IMR-90 (cell line): ENCODE results near the gene CC2D2A. TPM values are rescaled to one million over a fixed set of nuclear protein-coding genes. Genes with fewer than 3 reads are reported as not detected.

Experiments used
- ATAC-seq: fragments of 200-7000 bp; cut with Tn5 transposase; 2 replicates; pipeline ENCODE4 v1.9.1; 2020; ENCODE audit warnings: low read depth, mild to moderate bottlenecking, moderate library complexity
- BruUV-seq: library from RNA; stranded (reverse); fragments of 400-500 nt; replicated peaks from 2 replicates; lab custom pipeline; 2021; lab: Mats Ljungman, UMichigan
- CTCF ChIA-PET: fragments of 300-600 bp; formaldehyde crosslinking; extraction: SDS; loops from one replicate; lab custom pipeline; 2021; ENCODE audit warnings: antibody characterized with exemption; lab: Yijun Ruan, JAX
- POLR2A ChIA-PET: fragments of 300-600 bp; sonication (Branson Sonifier 250); formaldehyde crosslinking; loops from one replicate; lab custom pipeline; 2022; ENCODE audit warnings: antibody characterized with exemption; ENCODE audit not compliant: unreplicated experiment; lab: Charles Lee
- DNase-seq: peaks from one replicate; pipeline ENCODE4 v3.0.0; 2013
- H2AFZ ChIP-seq: replicated peaks from 2 replicates; pipeline ENCODE3; 2013; ENCODE audit warnings: low read length, mild to moderate bottlenecking; ENCODE audit not compliant: poor library complexity
- H2AK5ac ChIP-seq: 2 replicates; pipeline ENCODE4 v1.6.1; 2013; ENCODE audit warnings: low read depth, low read length, inconsistent platforms
- H2AK9ac ChIP-seq: replicated peaks from 2 replicates; pipeline ENCODE3; 2013; ENCODE audit warnings: mild to moderate bottlenecking, low read depth, low read length, moderate library complexity; ENCODE audit not compliant: poor library complexity
- H2BK120ac ChIP-seq: 2 replicates; pipeline ENCODE4 v1.6.1; 2013; ENCODE audit warnings: low read depth, low read length, inconsistent platforms
- H2BK15ac ChIP-seq: 3 replicates; pipeline ENCODE4 v1.6.1; 2013; ENCODE audit warnings: low read depth, low read length, inconsistent platforms
- H2BK20ac ChIP-seq: 2 replicates; pipeline ENCODE4 v1.6.1; 2013; ENCODE audit warnings: low read depth, mild to moderate bottlenecking, inconsistent platforms, low read length, moderate library complexity
- H2BK5ac ChIP-seq: 2 replicates; pipeline ENCODE4 v1.6.1; 2013; ENCODE audit warnings: mild to moderate bottlenecking, low read depth, low read length, inconsistent platforms; ENCODE audit not compliant: poor library complexity, severe bottlenecking
- H3K14ac ChIP-seq: replicated peaks from 2 replicates; pipeline ENCODE4 v1.6.1; 2013; ENCODE audit warnings: low read depth, low read length, inconsistent platforms
- H3K18ac ChIP-seq: 2 replicates; pipeline ENCODE4 v1.6.1; 2013; ENCODE audit warnings: low read depth, low read length, control low read depth
- H3K23ac ChIP-seq: 2 replicates; pipeline ENCODE4 v1.6.1; 2013; ENCODE audit warnings: low read depth, low read length, inconsistent platforms
- H3K27ac ChIP-seq: 2 replicates; pipeline ENCODE4 v1.5.1; 2013; ENCODE audit warnings: mild to moderate bottlenecking, control low read depth, low read length; ENCODE audit not compliant: insufficient read depth
- H3K27me3 ChIP-seq: 2 replicates; pipeline ENCODE4 v1.6.1; 2013; ENCODE audit warnings: low read length; ENCODE audit not compliant: control insufficient read depth, insufficient read depth
- H3K36me3 ChIP-seq: 2 replicates; pipeline ENCODE4 v1.6.1; 2013; ENCODE audit warnings: low read length, mixed read lengths; ENCODE audit not compliant: control insufficient read depth, insufficient read depth
- H3K4ac ChIP-seq: 2 replicates; pipeline ENCODE4 v1.6.1; 2013; ENCODE audit warnings: low read depth, low read length, inconsistent platforms
- H3K4me1 ChIP-seq: 2 replicates; pipeline ENCODE4 v1.6.1; 2013; ENCODE audit warnings: low read length, mixed read lengths; ENCODE audit not compliant: control insufficient read depth, insufficient read depth
- H3K4me2 ChIP-seq: 2 replicates; pipeline ENCODE4 v1.6.1; 2013; ENCODE audit warnings: low read depth, mild to moderate bottlenecking, control low read depth, low read length, moderate library complexity
- H3K4me3 ChIP-seq: 2 replicates; pipeline ENCODE4 v1.5.1; 2013; ENCODE audit warnings: low read depth, mild to moderate bottlenecking, control low read depth, low read length, moderate library complexity; ENCODE audit not compliant: insufficient read depth
- H3K56ac ChIP-seq: 2 replicates; pipeline ENCODE4 v1.6.1; 2013; ENCODE audit warnings: low read length, inconsistent platforms; ENCODE audit not compliant: insufficient read depth; ENCODE audit errors: extremely low read depth
- H3K79me1 ChIP-seq, 2 experiments: 2 replicates each; pipeline ENCODE4 v1.6.1; 2013; ENCODE audit warnings: low read length in 2 of 2, inconsistent platforms in 1 of 2, low read depth in 1 of 2
- H3K9ac ChIP-seq: 2 replicates; pipeline ENCODE4 v1.6.1; 2013; ENCODE audit warnings: low read depth, low read length, control low read depth
- H3K9me1 ChIP-seq: 2 replicates; pipeline ENCODE4 v1.6.1; 2013; ENCODE audit warnings: low read length, inconsistent platforms; ENCODE audit not compliant: insufficient read depth
- H3K9me3 ChIP-seq: 2 replicates; pipeline ENCODE4 v1.6.1; 2013; ENCODE audit warnings: low read length; ENCODE audit not compliant: control insufficient read depth, insufficient read depth
- H4K20me1 ChIP-seq: 2 replicates; pipeline ENCODE4 v1.6.1; 2013; ENCODE audit warnings: low read length, inconsistent platforms; ENCODE audit not compliant: insufficient read depth
- H4K5ac ChIP-seq: 2 replicates; pipeline ENCODE4 v1.6.1; 2013; ENCODE audit warnings: mild to moderate bottlenecking, low read depth, low read length, control low read depth
- H4K8ac ChIP-seq, 2 experiments: 2 replicates each; pipeline ENCODE4 v1.6.1; 2013; ENCODE audit warnings: low read depth in 2 of 2, low read length in 2 of 2, control low read depth in 1 of 2, inconsistent platforms in 1 of 2
- H4K91ac ChIP-seq: 2 replicates; pipeline ENCODE4 v1.6.1; 2013; ENCODE audit warnings: low read depth, low read length, inconsistent platforms; ENCODE audit not compliant: insufficient read depth
- BHLHE40 ChIP-seq: fragments of 150-350 bp; IDR thresholded peaks from 2 replicates; pipeline ENCODE4 v1.6.1; 2016; ENCODE audit warnings: mild to moderate bottlenecking, low read depth, low read length
- CHD1 ChIP-seq: IDR thresholded peaks from 2 replicates; pipeline ENCODE4 v1.6.1; 2012; ENCODE audit warnings: low read depth, low read length, improper control_type of control experiment
- CTCF ChIP-seq: conservative IDR thresholded peaks from 2 replicates; pipeline ENCODE4 v1.5.1; 2012; ENCODE audit warnings: mild to moderate bottlenecking, low read depth, low read length, improper control_type of control experiment
- FOS ChIP-seq: fragments of 150-350 bp; IDR thresholded peaks from 2 replicates; pipeline ENCODE4 v1.6.1; 2016; ENCODE audit warnings: low read depth, low read length
- MAFK ChIP-seq: IDR thresholded peaks from 2 replicates; pipeline ENCODE4 v1.6.1; 2012; ENCODE audit warnings: low read depth, low read length, improper control_type of control experiment
- MAZ ChIP-seq: IDR thresholded peaks from 2 replicates; pipeline ENCODE4 v1.6.1; 2012; ENCODE audit warnings: low read depth, mild to moderate bottlenecking, low read length, improper control_type of control experiment, moderate library complexity, borderline replicate concordance
- MXI1 ChIP-seq: IDR thresholded peaks from 2 replicates; pipeline ENCODE4 v1.6.1; 2012; ENCODE audit warnings: low read depth, mild to moderate bottlenecking, low read length, moderate library complexity, borderline replicate concordance
- NFE2L2 ChIP-seq: fragments of 150-350 bp; IDR thresholded peaks from 2 replicates; pipeline ENCODE4 v1.6.1; 2016; ENCODE audit warnings: low read depth, mild to moderate bottlenecking, low read length
- POLR2A ChIP-seq: IDR thresholded peaks from 2 replicates; pipeline ENCODE4 v1.6.1; 2012; ENCODE audit warnings: mild to moderate bottlenecking, low read depth, low read length
- RAD21 ChIP-seq: IDR thresholded peaks from 2 replicates; pipeline ENCODE4 v1.6.1; 2012; ENCODE audit warnings: low read length, improper control_type of control experiment
- RCOR1 ChIP-seq: IDR thresholded peaks from 2 replicates; pipeline ENCODE4 v1.6.1; 2012; ENCODE audit warnings: mild to moderate bottlenecking, low read length, improper control_type of control experiment; ENCODE audit not compliant: insufficient replicate concordance
- RFX5 ChIP-seq: IDR thresholded peaks from 2 replicates; pipeline ENCODE4 v1.8.0; 2012; ENCODE audit warnings: low read depth, mild to moderate bottlenecking, low read length, moderate library complexity
- SMC3 ChIP-seq: fragments of 150-350 bp; IDR thresholded peaks from 2 replicates; pipeline ENCODE4 v1.6.1; 2016; ENCODE audit warnings: low read depth, mild to moderate bottlenecking, antibody characterized with exemption, low read length, moderate library complexity
- WGBS, 2 experiments: methylation state at CpG; one replicate each; pipeline versions ENCODE4 v1.1.5 to v1.1.7; 2013; ENCODE audit warnings: missing lambda C conversion rate in 2 of 2; ENCODE audit not compliant: insufficient read length in 1 of 2; ENCODE audit errors: extremely low coverage in 2 of 2; 5-methylcytosine and 5-hydroxymethylcytosine counted together
- dilution Hi-C: fragments of 300-500 bp; cut with HindIII; formaldehyde crosslinking; loops from one replicate; pipeline ENCODE4 v1.14.3; 2018; ENCODE audit warnings: low sequenced_read_pairs; ENCODE audit not compliant: unreplicated experiment
- in situ Hi-C: fragments of 300-500 bp; cut with MboI; formaldehyde crosslinking; loops from 3 replicates; pipeline ENCODE4 v1.14.3; 2019; ENCODE audit warnings: low sequenced_read_pairs, inconsistent platforms, mixed read lengths
- intact Hi-C: fragments of 100-400 bp; cut with micrococcal nuclease; formaldehyde crosslinking; loops from 2 replicates; pipeline ENCODE4 v1.10.0; 2022
- polyA plus RNA-seq, 3 experiments: library from polyadenylated mRNA; depleted of rRNA; stranded (reverse); fragments of >200 nt; gene quantifications; 2 replicates each; pipeline ENCODE4 v1.2.3, GENCODE V29; 2012; ENCODE audit warnings: low replicate concordance in 1 of 3
- total RNA-seq: library from RNA; depleted of rRNA; stranded (reverse); fragments of >200 nt; gene quantifications from 2 replicates; pipeline ENCODE4 v1.2.3, GENCODE V29; 2012

CC2D2A gene
- total and polyA plus RNA-seq, 2 of the 4 experiments (the other 2 are of a cell fraction), result 20.8 to 26.3 TPM

- WGBS, 2 experiments, result no CpG with 5 or more reads among the region's 1 CpG
- TF ChIP-seq POLR2A (no peak), FOS (no peak), CTCF (no peak), SMC3 (no peak), MAFK (no peak), MAZ (no peak), NFE2L2 (no peak), RCOR1 (no peak), RFX5 (no peak), MXI1 (no peak), RAD21 (no peak), CHD1 (no peak), BHLHE40 (no peak)
- no peaks in the 10 kb centered on the region for H3K36me3 ChIP-seq
- H2BK5ac ChIP-seq, result no peak overlapping the region
- DNase-seq, result no peak
- no peak overlapping the region for H2AK5ac ChIP-seq
- in situ Hi-C loops (loop anchor here (25.0 kb wide), 3 partner anchors 404 to 1829 kb away; partner anchors contain the start of gene BOD1L1), intact Hi-C loops (no loop called here), dilution Hi-C loops (no loop called here)
- H3K4ac ChIP-seq, result no peak overlapping the region
- no peaks in the 10 kb centered on the region for H3K79me1 ChIP-seq
- no peak overlapping the region for H2BK15ac ChIP-seq
- BruUV-seq, result no TSS peak
- no peak overlapping the region for H3K27ac ChIP-seq
- H3K9me3 ChIP-seq, result no peaks in the 10 kb centered on the region
- ChIA-PET POLR2A (no interaction called here), CTCF (no interaction called here)
- H3K9me1 ChIP-seq, result no peaks in the 10 kb centered on the region
- H4K5ac ChIP-seq, result no peak overlapping the region
- H3K4me3 ChIP-seq, result no peak overlapping the region
- H3K56ac ChIP-seq, result no peak overlapping the region
- H3K27me3 ChIP-seq, result peaks cover 2% of the 10 kb centered on the region
- no peak overlapping the region for H3K23ac ChIP-seq
- no peak overlapping the region for H4K8ac ChIP-seq
- H3K9ac ChIP-seq, result no peak overlapping the region
- no peak overlapping the region for H3K14ac ChIP-seq
- no peaks in the 10 kb centered on the region for H4K20me1 ChIP-seq
- no peak overlapping the region for H2AK9ac ChIP-seq
- ATAC-seq, result no peak
- H2BK120ac ChIP-seq, result no peak overlapping the region
- no peak overlapping the region for H3K4me2 ChIP-seq
- H2AFZ ChIP-seq, result no peak overlapping the region
- H4K91ac ChIP-seq, result no peak overlapping the region
- no peak overlapping the region for H3K18ac ChIP-seq
- H2BK20ac ChIP-seq, result no peak overlapping the region
- H3K4me1 ChIP-seq, result peaks cover 3% of the 10 kb centered on the region
Observed at GRCh38 chr4:15466596-15466995, 3.1 kb upstream of the CC2D2A start.
